Measurements from ENCODE around the gene SBF2.

DNA sequence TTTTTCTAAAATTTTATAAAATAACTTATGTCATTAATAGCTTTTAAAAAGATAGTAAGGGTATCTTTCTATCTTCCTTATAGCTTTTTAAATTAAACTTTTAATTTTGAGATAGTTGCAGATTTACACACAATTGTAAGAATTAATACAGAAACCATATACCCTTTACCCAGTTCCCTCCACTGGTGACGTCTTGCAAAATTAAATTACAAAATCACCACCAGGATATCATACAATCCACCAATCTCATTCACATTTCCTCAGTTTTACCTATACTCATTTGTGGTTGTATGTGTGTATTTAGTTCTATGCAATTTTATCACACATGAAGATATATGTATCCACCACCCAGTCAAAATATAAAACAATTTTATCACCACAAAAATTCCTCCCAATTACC is 10.0 kb downstream of the SBF2 start:
- TF ChIP-seq CTCF (IDR thresholded peaks at IDR 0.05), result no peak
- no peak for TF ChIP-seq EZH2 (IDR thresholded peaks at IDR 0.05; ENCODE audit: borderline replicate concordance, insufficient read depth, low read depth, low read length, poor library complexity, severe bottlenecking)

All from B cell (primary cell).